ENCODE measurements around the gene THAP4.

- TF ChIP-seq ZNF614 (CRISPR knock-in tag; IDR thresholded peaks at IDR 0.05; ENCODE audit: borderline replicate concordance): no peak
- TF ChIP-seq TBP (CRISPR knock-in tag; IDR thresholded peaks at IDR 0.05): no peak
- TF ChIP-seq ZNF572 (CRISPR knock-in tag; IDR thresholded peaks at IDR 0.05): no peak
- TF ChIP-seq HBP1 (CRISPR knock-in tag; IDR thresholded peaks at IDR 0.05; ENCODE audit: low read depth): no peak
- TF ChIP-seq RERE (CRISPR knock-in tag; IDR thresholded peaks at IDR 0.05; ENCODE audit: low read depth): no peak
Measured at GRCh38 chr2:241551599-241551997, 85.4 kb downstream of the THAP4 start.
